Measurements from ENCODE around the gene LRCH3. TPM values are rescaled to one million over a fixed set of nuclear protein-coding genes. Genes with fewer than 3 reads are reported as not detected.

The LRCH3 gene
- total RNA-seq, 1 experiment from 2014 or later = 43.1 TPM

GRCh38 chr3:197855571-197855970, 64.5 kb downstream of the LRCH3 start:
- H3F3A ChIP-seq (ENCODE audit: low read length, unreplicated experiment) = no peaks in the 10 kb centered on the region
- no peaks in the 10 kb centered on the region for H3K9me2 ChIP-seq (replicated peaks; ENCODE audit: low read length)
- no peaks in the 10 kb centered on the region for H3K4me1 ChIP-seq (ENCODE audit: insufficient read depth, low read length)
- no peaks in the 10 kb centered on the region for H3K27me3 ChIP-seq (ENCODE audit: low read length)
- CTCF ChIA-PET = no interaction called here
- H4K20me1 ChIP-seq (ENCODE audit: low read length) = no peaks in the 10 kb centered on the region
- H3K9ac ChIP-seq (ENCODE audit: low read length) = no peak overlapping the region
- ATAC-seq = no peak
- no peaks in the 10 kb centered on the region for H3K9me3 ChIP-seq (ENCODE audit: low read length)
- peaks cover 24% of the 10 kb centered on the region for H3K36me3 ChIP-seq (ENCODE audit: low read depth, low read length)
- no TSS peak for BruUV-seq (replicated peaks)
- POLR2A ChIA-PET (ENCODE audit: unreplicated experiment) = no interaction called here
- no peak for TF ChIP-seq EZH2phosphoT487 (IDR thresholded peaks at IDR 0.05; ENCODE audit: borderline replicate concordance, low read length)
- TF ChIP-seq, protein P1, sequence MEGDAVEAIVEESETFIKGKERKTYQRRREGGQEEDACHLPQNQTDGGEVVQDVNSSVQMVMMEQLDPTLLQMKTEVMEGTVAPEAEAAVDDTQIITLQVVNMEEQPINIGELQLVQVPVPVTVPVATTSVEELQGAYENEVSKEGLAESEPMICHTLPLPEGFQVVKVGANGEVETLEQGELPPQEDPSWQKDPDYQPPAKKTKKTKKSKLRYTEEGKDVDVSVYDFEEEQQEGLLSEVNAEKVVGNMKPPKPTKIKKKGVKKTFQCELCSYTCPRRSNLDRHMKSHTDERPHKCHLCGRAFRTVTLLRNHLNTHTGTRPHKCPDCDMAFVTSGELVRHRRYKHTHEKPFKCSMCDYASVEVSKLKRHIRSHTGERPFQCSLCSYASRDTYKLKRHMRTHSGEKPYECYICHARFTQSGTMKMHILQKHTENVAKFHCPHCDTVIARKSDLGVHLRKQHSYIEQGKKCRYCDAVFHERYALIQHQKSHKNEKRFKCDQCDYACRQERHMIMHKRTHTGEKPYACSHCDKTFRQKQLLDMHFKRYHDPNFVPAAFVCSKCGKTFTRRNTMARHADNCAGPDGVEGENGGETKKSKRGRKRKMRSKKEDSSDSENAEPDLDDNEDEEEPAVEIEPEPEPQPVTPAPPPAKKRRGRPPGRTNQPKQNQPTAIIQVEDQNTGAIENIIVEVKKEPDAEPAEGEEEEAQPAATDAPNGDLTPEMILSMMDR (conservative IDR thresholded peaks at IDR 0.05; ENCODE audit: low read depth, low read length) = no peak
- no peak for TF ChIP-seq EZH2 (IDR thresholded peaks at IDR 0.05; ENCODE audit: low read length, unreplicated experiment)
- intact Hi-C loops (cut with micrococcal nuclease) = no loop called here
- no peak overlapping the region for H3K27ac ChIP-seq (ENCODE audit: low read length)
- H3K4me3 ChIP-seq (ENCODE audit: low read length) = no peak overlapping the region
- H2AFZ ChIP-seq (ENCODE audit: low read length) = no peak overlapping the region
- no peak for DNase-seq
- no peaks in the 10 kb centered on the region for H3K79me2 ChIP-seq (ENCODE audit: low read length)
- H3K4me2 ChIP-seq (ENCODE audit: low read length) = no peak overlapping the region

GRCh38 chr3:197856199-197856816, 65.3 kb downstream of the LRCH3 start:
- ATAC-seq (no peak), DNase-seq (no peak)
- Histone ChIP-seq H3K4me2 (ENCODE audit: low read length) (no peak overlapping the region), H3K9me2 (replicated peaks; ENCODE audit: low read length) (no peaks in the 10 kb centered on the region), H3K27me3 (ENCODE audit: low read length) (no peaks in the 10 kb centered on the region), H2AFZ (ENCODE audit: low read length) (no peak overlapping the region), H3K9ac (ENCODE audit: low read length) (no peak overlapping the region), H3K4me3 (ENCODE audit: low read length) (no peak overlapping the region), H3K36me3 (ENCODE audit: low read depth, low read length) (peaks cover 24% of the 10 kb centered on the region), H3F3A (ENCODE audit: low read length, unreplicated experiment) (no peaks in the 10 kb centered on the region), H4K20me1 (ENCODE audit: low read length) (no peaks in the 10 kb centered on the region), H3K4me1 (ENCODE audit: insufficient read depth, low read length) (no peaks in the 10 kb centered on the region), H3K9me3 (ENCODE audit: low read length) (no peaks in the 10 kb centered on the region), H3K27ac (ENCODE audit: low read length) (no peak overlapping the region), H3K79me2 (ENCODE audit: low read length) (no peaks in the 10 kb centered on the region)
- ChIA-PET CTCF (interaction anchor here (0.6 kb wide), 1 partner anchor 914 kb away, joined by 4 read pairs; no protein-coding TSS in a partner anchor), POLR2A (ENCODE audit: unreplicated experiment) (no interaction called here)
- TF ChIP-seq EZH2phosphoT487 (IDR thresholded peaks at IDR 0.05; ENCODE audit: borderline replicate concordance, low read length) = no peak
- TF ChIP-seq EZH2 (IDR thresholded peaks at IDR 0.05; ENCODE audit: low read length, unreplicated experiment) = no peak
- TF ChIP-seq, protein P1 (conservative IDR thresholded peaks at IDR 0.05; ENCODE audit: low read depth, low read length) = no peak
- BruUV-seq (replicated peaks) = no TSS peak
- intact Hi-C loops (cut with micrococcal nuclease) = no loop called here

DNA sequence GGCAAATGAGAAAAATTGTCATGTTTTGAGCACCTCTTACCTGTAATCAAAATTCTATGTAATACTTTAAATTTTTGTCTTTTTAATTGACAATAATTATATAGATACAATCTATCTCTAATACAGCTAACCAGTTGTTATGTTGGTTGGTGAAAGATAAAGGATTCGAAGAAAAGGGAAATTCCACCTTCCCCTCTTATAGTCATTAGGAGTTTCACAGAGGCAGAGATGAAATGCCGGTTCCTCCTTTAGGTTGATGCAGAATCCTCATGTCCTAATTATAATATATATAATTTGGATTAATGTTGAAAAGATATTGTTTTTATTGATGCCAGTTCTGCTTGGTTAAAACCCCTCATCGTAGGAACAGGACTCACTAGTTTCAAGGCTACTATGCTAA, 67.1 kb downstream of the LRCH3 start:
- H3K4me1 ChIP-seq (ENCODE audit: insufficient read depth, low read length) = no peaks in the 10 kb centered on the region
- no peak for DNase-seq
- H4K20me1 ChIP-seq (ENCODE audit: low read length) = no peaks in the 10 kb centered on the region
- BruUV-seq (replicated peaks) = no TSS peak
- H2AFZ ChIP-seq (ENCODE audit: low read length) = no peak overlapping the region
- H3K27ac ChIP-seq (ENCODE audit: low read length) = no peak overlapping the region
- TF ChIP-seq EZH2 (IDR thresholded peaks at IDR 0.05; ENCODE audit: low read length, unreplicated experiment) = no peak
- no peak for TF ChIP-seq EZH2phosphoT487 (IDR thresholded peaks at IDR 0.05; ENCODE audit: borderline replicate concordance, low read length)
- TF ChIP-seq, protein P1 (conservative IDR thresholded peaks at IDR 0.05; ENCODE audit: low read depth, low read length) = no peak
- CTCF ChIA-PET = no interaction called here
- no peaks in the 10 kb centered on the region for H3K27me3 ChIP-seq (ENCODE audit: low read length)
- no peaks in the 10 kb centered on the region for H3F3A ChIP-seq (ENCODE audit: low read length, unreplicated experiment)
- POLR2A ChIA-PET (ENCODE audit: unreplicated experiment) = no interaction called here
- intact Hi-C loops (cut with micrococcal nuclease) = no loop called here
- H3K4me3 ChIP-seq (ENCODE audit: low read length) = no peak overlapping the region
- no peak overlapping the region for H3K9ac ChIP-seq (ENCODE audit: low read length)
- H3K4me2 ChIP-seq (ENCODE audit: low read length) = no peak overlapping the region
- no peaks in the 10 kb centered on the region for H3K9me3 ChIP-seq (ENCODE audit: low read length)
- no peak for ATAC-seq
- H3K79me2 ChIP-seq (ENCODE audit: low read length) = no peaks in the 10 kb centered on the region
- no peaks in the 10 kb centered on the region for H3K9me2 ChIP-seq (replicated peaks; ENCODE audit: low read length)
- peaks cover 19% of the 10 kb centered on the region; the same call in 1 of the 2 replicates for H3K36me3 ChIP-seq (ENCODE audit: low read depth, low read length)

Data from PC-3 (cell line).